ENCODE data around the gene LNP1.

DNA sequence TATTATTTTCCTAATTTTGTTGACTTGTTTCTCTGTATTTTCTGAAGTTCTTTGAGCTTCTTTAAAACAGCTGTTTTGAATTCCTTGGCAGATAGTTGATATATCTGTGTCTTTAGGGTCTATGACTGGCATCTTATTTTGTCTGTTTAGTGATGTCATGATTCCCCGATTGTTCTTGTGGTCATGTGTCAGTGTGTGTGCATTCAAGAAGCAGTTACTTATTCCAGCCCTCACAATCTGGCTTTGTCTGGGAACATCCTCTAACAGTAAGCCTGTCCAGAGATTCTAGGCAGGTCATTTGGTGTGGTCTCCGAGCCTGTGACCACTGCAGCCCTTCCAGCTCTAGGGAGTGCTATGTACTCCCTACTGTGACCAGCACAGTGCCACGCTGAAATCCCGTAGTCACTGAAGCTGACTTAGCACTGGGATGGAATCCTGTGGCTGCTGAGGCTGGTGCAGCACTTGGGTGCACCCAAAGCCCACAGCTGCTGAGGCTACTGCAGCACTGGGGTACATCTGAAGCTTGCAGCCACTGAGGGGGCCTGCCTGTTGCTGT is 6.7 kb downstream of the LNP1 start:
- TF ChIP-seq CTCF (IDR thresholded peaks at IDR 0.05): no peak
- no peak for TF ChIP-seq POLR2AphosphoS5 (IDR thresholded peaks at IDR 0.05)
- no peak for TF ChIP-seq POLR2A (IDR thresholded peaks at IDR 0.05)
